OCI-LY1 (cell line): Measurements from ENCODE around the gene HOXC11.

ENCODE experiments used
- CTCF ChIP-seq: fragments of 200-600 bp; sonication (generic), shearing (Covaris generic); IDR thresholded peaks from 2 replicates; pipeline ENCODE4 v1.5.1; 2017; ENCODE audit warnings: mild to moderate bottlenecking, antibody characterized with exemption, low read length, moderate library complexity, mixed read lengths
- EZH2 ChIP-seq: fragments of 200-600 bp; sonication (generic), shearing (Covaris generic); IDR thresholded peaks from 2 replicates; pipeline ENCODE4 v1.8.0; 2017; ENCODE audit warnings: borderline replicate concordance, mixed run types, mild to moderate bottlenecking, antibody characterized with exemption, low read length, moderate library complexity, mixed read lengths

GRCh38 chr12:54011665-54012532, 39.0 kb downstream of the HOXC11 start:
- TF ChIP-seq EZH2 (no peak), CTCF (no peak)
